Tibial artery (tissue), 4 donors: ENCODE results near the gene IL12RB2.
"Not testable (repeated sequence)": the region's sequence is repeated elsewhere in the genome, so short reads cannot be mapped to it uniquely, and the experiment has no call there.

Source experiments
- DNase-seq, 2 donors: peaks; one replicate each; pipeline ENCODE4 v3.0.0-alpha.2; 2019
- H3K27ac ChIP-seq, 2 donors: fragments of 200-600 bp; sonication (generic) in 1 of 2; 1 replicate in 1 of 2; 2 replicates in 1 of 2; pipeline ENCODE4 v1.5.1; 2018 to 2019; ENCODE audit warnings: mild to moderate bottlenecking in 1 of 2
- H3K27me3 ChIP-seq, 2 donors: fragments of 200-600 bp; sonication (generic) in 1 of 2; one replicate each; pipeline versions ENCODE4 v1.5.1 to v1.6.0; 2016 to 2019
- H3K36me3 ChIP-seq, 3 donors: fragments of 200-600 bp; sonication (generic) in 2 of 3; one replicate each; pipeline ENCODE4 v1.5.1; 2016 to 2019; ENCODE audit warnings: mild to moderate bottlenecking in 2 of 3
- H3K4me1 ChIP-seq, 4 donors: fragments of 200-600 bp; sonication (generic) in 2 of 4; 1 replicate in 3 of 4; 2 replicates in 1 of 4; pipeline ENCODE4 v1.5.1; 2016 to 2019
- H3K4me3 ChIP-seq, 2 donors: fragments of 200-600 bp; sonication (generic) in 1 of 2; 1 replicate in 1 of 2; 2 replicates in 1 of 2; pipeline ENCODE4 v1.5.1; 2018 to 2019; ENCODE audit warnings: mild to moderate bottlenecking in 2 of 2
- H3K9me3 ChIP-seq, 3 donors: fragments of 200-600 bp; sonication (generic) in 1 of 3; one replicate each; pipeline ENCODE4 v1.5.1; 2016 to 2019
- intact Hi-C: fragments of 100-400 bp; cut with DNase I; formaldehyde crosslinking; loops from one replicate; pipeline ENCODE4 v1.15.0; 2023; ENCODE audit warnings: low total_unique reads
- TF ChIP-seq, protein P1 (sequence below), 2 experiments: fragments of 200-600 bp in 1 of 2; fragments of 450-650 bp in 1 of 2; IDR thresholded peaks; one replicate each; pipeline ENCODE4 v1.5.1; 2017 to 2019; ENCODE audit warnings: antibody characterized with exemption in 2 of 2, mild to moderate bottlenecking in 1 of 2, moderate library complexity in 1 of 2

Gene IL12RB2

GRCh38 chr1:67407498-67407897 lies 99.8 kb downstream of the IL12RB2 start:
- Histone ChIP-seq H3K4me1 (peaks cover 0 to 5% (median 0%) of the 10 kb centered on the region in 4 donors), H3K27me3 (no peaks in the 10 kb centered on the region), H3K9me3 (no peaks in the 10 kb centered on the region), H3K4me3 (no peak overlapping the region), H3K27ac (no peak overlapping the region), H3K36me3 (peaks cover 14 to 41% (median 14%) of the 10 kb centered on the region in 3 donors)
- no peak for DNase-seq
- TF ChIP-seq, protein P1, sequence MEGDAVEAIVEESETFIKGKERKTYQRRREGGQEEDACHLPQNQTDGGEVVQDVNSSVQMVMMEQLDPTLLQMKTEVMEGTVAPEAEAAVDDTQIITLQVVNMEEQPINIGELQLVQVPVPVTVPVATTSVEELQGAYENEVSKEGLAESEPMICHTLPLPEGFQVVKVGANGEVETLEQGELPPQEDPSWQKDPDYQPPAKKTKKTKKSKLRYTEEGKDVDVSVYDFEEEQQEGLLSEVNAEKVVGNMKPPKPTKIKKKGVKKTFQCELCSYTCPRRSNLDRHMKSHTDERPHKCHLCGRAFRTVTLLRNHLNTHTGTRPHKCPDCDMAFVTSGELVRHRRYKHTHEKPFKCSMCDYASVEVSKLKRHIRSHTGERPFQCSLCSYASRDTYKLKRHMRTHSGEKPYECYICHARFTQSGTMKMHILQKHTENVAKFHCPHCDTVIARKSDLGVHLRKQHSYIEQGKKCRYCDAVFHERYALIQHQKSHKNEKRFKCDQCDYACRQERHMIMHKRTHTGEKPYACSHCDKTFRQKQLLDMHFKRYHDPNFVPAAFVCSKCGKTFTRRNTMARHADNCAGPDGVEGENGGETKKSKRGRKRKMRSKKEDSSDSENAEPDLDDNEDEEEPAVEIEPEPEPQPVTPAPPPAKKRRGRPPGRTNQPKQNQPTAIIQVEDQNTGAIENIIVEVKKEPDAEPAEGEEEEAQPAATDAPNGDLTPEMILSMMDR (IDR thresholded peaks at IDR 0.05): no peak
- intact Hi-C loops: no loop called here

DNA sequence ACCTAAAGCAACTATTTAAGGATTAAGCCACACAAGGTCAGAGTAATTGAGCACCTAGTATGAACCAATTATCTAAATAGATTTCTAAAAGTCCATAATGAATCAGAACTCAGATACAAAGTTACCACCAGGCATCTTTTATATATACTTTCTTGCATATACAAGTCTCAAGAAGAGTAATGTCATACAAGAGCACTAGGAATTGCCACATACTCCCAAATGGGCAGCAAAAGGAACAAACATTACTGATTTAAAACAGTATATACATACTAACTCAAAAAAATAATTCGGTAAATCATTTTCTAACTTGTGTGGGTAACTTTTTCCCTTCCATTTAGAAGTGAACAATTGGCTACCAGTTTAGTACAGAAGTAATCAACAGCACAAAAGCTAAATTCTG lies 100.5 kb downstream of the IL12RB2 start:
- Histone ChIP-seq H3K27ac (no peak overlapping the region), H3K4me3 (no peak overlapping the region), H3K27me3 (no peaks in the 10 kb centered on the region), H3K36me3 (peaks cover 17 to 48% (median 17%) of the 10 kb centered on the region in 3 donors), H3K4me1 (peaks cover 0 to 5% (median 0%) of the 10 kb centered on the region in 4 donors), H3K9me3 (no peaks in the 10 kb centered on the region)
- no peak for DNase-seq
- TF ChIP-seq, protein P1 (IDR thresholded peaks at IDR 0.05): no peak
- intact Hi-C loops: no loop called here

DNA sequence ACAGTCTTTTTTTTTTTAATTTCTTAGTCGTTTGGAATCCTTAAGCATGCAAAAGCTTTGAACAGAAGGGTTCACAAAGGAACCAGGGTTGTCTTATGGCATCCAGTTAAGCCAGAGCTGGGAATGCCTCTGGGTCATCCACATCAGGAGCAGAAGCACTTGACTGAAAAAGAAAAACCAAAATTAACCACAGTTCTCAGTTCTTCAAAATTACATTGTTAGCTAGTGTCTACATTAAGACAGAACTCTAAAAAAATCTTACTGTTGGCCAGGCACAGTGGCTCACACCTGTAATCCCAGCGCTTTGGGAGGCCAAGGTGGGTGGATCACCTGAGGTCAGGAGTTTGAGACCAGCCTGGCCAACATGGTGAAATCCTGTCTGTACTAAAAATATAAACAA lies 105.4 kb downstream of the IL12RB2 start:
- DNase-seq, H3K4me3 ChIP-seq, intact Hi-C loops, H3K9me3 ChIP-seq, H3K27me3 ChIP-seq, H3K27ac ChIP-seq, H3K4me1 ChIP-seq: not testable (repeated sequence)
- H3K36me3 ChIP-seq: peaks cover 62 to 84% (median 65%) of the 10 kb centered on the region in 3 donors

GRCh38 chr1:67414574-67414973 lies 106.9 kb downstream of the IL12RB2 start:
- Histone ChIP-seq H3K4me3 (no peak overlapping the region), H3K36me3 (peaks cover 75 to 91% (median 80%) of the 10 kb centered on the region in 3 donors), H3K9me3 (no peaks in the 10 kb centered on the region), H3K4me1 (no peaks in the 10 kb centered on the region), H3K27ac (no peak overlapping the region), H3K27me3 (no peaks in the 10 kb centered on the region)
- DNase-seq: no peak
- intact Hi-C loops: no loop called here
- TF ChIP-seq, protein P1 (IDR thresholded peaks at IDR 0.05): no peak

GRCh38 chr1:67415041-67415440 lies 107.4 kb downstream of the IL12RB2 start:
- DNase-seq: no peak
- H3K36me3 ChIP-seq: peaks cover 79 to 91% (median 82%) of the 10 kb centered on the region in 3 donors
- H3K27ac ChIP-seq: no peak overlapping the region
- H3K4me3 ChIP-seq: no peak overlapping the region
- TF ChIP-seq, protein P1 (IDR thresholded peaks at IDR 0.05): no peak
- intact Hi-C loops: no loop called here
- no peaks in the 10 kb centered on the region for H3K9me3 ChIP-seq
- H3K4me1 ChIP-seq: no peaks in the 10 kb centered on the region
- H3K27me3 ChIP-seq: no peaks in the 10 kb centered on the region

DNA sequence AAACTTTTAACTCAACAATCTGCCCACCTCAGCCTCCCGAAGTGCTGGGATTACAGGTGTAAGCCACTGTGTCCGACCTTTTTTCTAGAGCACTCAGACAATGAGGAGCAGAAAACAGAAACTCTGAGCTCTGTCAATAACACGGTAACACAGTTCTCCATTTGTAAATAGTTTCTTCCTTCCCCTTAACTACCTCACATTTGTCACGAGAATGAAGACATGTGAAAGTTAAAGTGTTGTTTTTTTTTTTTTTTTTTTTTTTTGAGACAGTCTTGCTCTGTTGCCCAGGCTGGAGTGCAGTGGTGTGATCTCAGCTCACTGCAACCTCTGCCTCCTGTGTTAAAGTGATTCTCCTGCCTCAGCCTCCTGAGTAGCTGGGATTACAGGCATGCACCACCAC lies 110.1 kb downstream of the IL12RB2 start:
- H3K27ac ChIP-seq, H3K4me3 ChIP-seq, H3K27me3 ChIP-seq, DNase-seq, intact Hi-C loops, H3K4me1 ChIP-seq, H3K9me3 ChIP-seq: not testable (repeated sequence)
- H3K36me3 ChIP-seq: peaks cover 91 to 95% (median 94%) of the 10 kb centered on the region in 3 donors
